ENCODE results near the gene RDH13. TPM values are rescaled to one million over a fixed set of nuclear protein-coding genes. Genes with fewer than 3 reads are reported as not detected.
"Not testable (repeated sequence)": the region's sequence is repeated elsewhere in the genome, so short reads cannot be mapped to it uniquely, and the experiment has no call there.

The RDH13 gene
- total RNA-seq, 1 experiment from 2014 or later, result 39.5 TPM

- Mint-ChIP-seq H3K27ac (no peak overlapping the region), H3K27me3 (ENCODE audit: low read depth) (peaks cover 3% of the 10 kb centered on the region; the same call in 1 of the 2 replicates), H3K36me3 (peaks cover 26% of the 10 kb centered on the region), H3K4me1 (peaks cover 36% of the 10 kb centered on the region), H3K9me3 (peaks cover 4% of the 10 kb centered on the region; the same call in 1 of the 2 replicates), H3K4me3 (no peak overlapping the region)
- TF ChIP-seq ETV6 (CRISPR knock-in tag; IDR thresholded peaks at IDR 0.05), result no peak
- TF ChIP-seq ZNF121 (CRISPR knock-in tag; IDR thresholded peaks at IDR 0.05), result no peak
- ChIA-PET CTCF (interaction anchor here (0.7 to 0.9 kb wide), 2 partner anchors 47 to 134 kb away, joined by 3 to 4 read pairs; partner anchors contain the start of gene RDH13), POLR2A (interaction anchor here (0.6 kb wide), 2 partner anchors 10 to 112 kb away, joined by 5 to 6 read pairs; no protein-coding TSS in a partner anchor)
- DNase-seq (ENCODE audit: low spot score) (no peak), ATAC-seq (no peak)
Measured at GRCh38 chr19:55016017-55016416, 46.9 kb downstream of the RDH13 start.

- Mint-ChIP-seq H3K27me3 (ENCODE audit: low read depth) (no peaks in the 10 kb centered on the region), H3K27ac (0 out of 2 replicates have a peak overlapping the region, but pooled peaks have one; percentile 2)
- CTCF ChIA-PET, result interaction anchor here (0.9 kb wide), 1 partner anchor 133 kb away, joined by 3 read pairs; no protein-coding TSS in a partner anchor
Measured at GRCh38 chr19:55015126-55015525, 47.8 kb downstream of the RDH13 start.

GRCh38 chr19:55014714-55015113, 48.2 kb downstream of the RDH13 start:
- DNase-seq (ENCODE audit: low spot score) (no peak), ATAC-seq (peak; percentile 20)
- Mint-ChIP-seq H3K27me3 (ENCODE audit: low read depth) (no peaks in the 10 kb centered on the region), H3K4me3 (no peak overlapping the region), H3K4me1 (peaks cover 45% of the 10 kb centered on the region), H3K27ac (no peak overlapping the region), H3K9me3 (no peaks in the 10 kb centered on the region), H3K36me3 (peaks cover 29% of the 10 kb centered on the region)
- ChIA-PET POLR2A (interaction anchor here (0.6 kb wide), 1 partner anchor 142 kb away, joined by 6 read pairs; no protein-coding TSS in a partner anchor), CTCF (no interaction called here)
- no peak for TF ChIP-seq ZNF423 (CRISPR knock-in tag; IDR thresholded peaks at IDR 0.05)

More at GRCh38 chr19:55015126-55015525, 47.8 kb downstream of the RDH13 start:
- Mint-ChIP-seq H3K4me1 (peaks cover 44% of the 10 kb centered on the region), H3K36me3 (peaks cover 27% of the 10 kb centered on the region), H3K9me3 (no peaks in the 10 kb centered on the region), H3K4me3 (no peak overlapping the region)
- DNase-seq (ENCODE audit: low spot score) (no peak), ATAC-seq (no peak)
- POLR2A ChIA-PET, result no interaction called here
- TF ChIP-seq ZSCAN18 (CRISPR knock-in tag; IDR thresholded peaks at IDR 0.05), result no peak

- peak overlapping the region; percentile 15; the same call in 1 of the 2 replicates for H3K27ac Mint-ChIP-seq
- CTCF ChIA-PET, result no interaction called here
- H3K27me3 Mint-ChIP-seq (ENCODE audit: low read depth), result no peaks in the 10 kb centered on the region
- H3K9me3 Mint-ChIP-seq, result no peaks in the 10 kb centered on the region
- POLR2A ChIA-PET, result no interaction called here
- peaks cover 33% of the 10 kb centered on the region for H3K36me3 Mint-ChIP-seq
- TF ChIP-seq ZNF121 (CRISPR knock-in tag; IDR thresholded peaks at IDR 0.05), result peak; percentile 82; the same call in 1 of the 2 replicates
- no peak for TF ChIP-seq ZBTB21 (CRISPR knock-in tag; IDR thresholded peaks at IDR 0.05; ENCODE audit: borderline replicate concordance)
- ATAC-seq, result no peak
- H3K4me1 Mint-ChIP-seq, result peaks cover 56% of the 10 kb centered on the region
- no peak for DNase-seq (ENCODE audit: low spot score)
- H3K4me3 Mint-ChIP-seq, result no peak overlapping the region
Measured at GRCh38 chr19:55013596-55013995, 49.4 kb downstream of the RDH13 start.

GRCh38 chr19:55012306-55012705, 50.6 kb downstream of the RDH13 start:
- no peak for TF ChIP-seq ZNF425 (CRISPR knock-in tag; conservative IDR thresholded peaks at IDR 0.05)
- no peak for TF ChIP-seq RORB (CRISPR knock-in tag; IDR thresholded peaks at IDR 0.05)
- TF ChIP-seq NFYB (CRISPR knock-in tag; conservative IDR thresholded peaks at IDR 0.05; ENCODE audit: low read depth), result no peak
- no peak for TF ChIP-seq PRDM15 (CRISPR knock-in tag; IDR thresholded peaks at IDR 0.05)
- no peak for TF ChIP-seq ZSCAN18 (CRISPR knock-in tag; IDR thresholded peaks at IDR 0.05)
- ChIA-PET CTCF (interaction anchor here (0.7 kb wide), 2 partner anchors 58 to 687 kb away, joined by 3 read pairs; no protein-coding TSS in a partner anchor), POLR2A (no interaction called here)
- ATAC-seq, result peak; percentile 22; the same call in 1 of the 2 replicates
- H3K4me1 Mint-ChIP-seq, result peaks cover 69% of the 10 kb centered on the region
- peak overlapping the region; percentile 68 for H3K27ac Mint-ChIP-seq
- no peaks in the 10 kb centered on the region for H3K9me3 Mint-ChIP-seq
- no peak for DNase-seq (ENCODE audit: low spot score)
- H3K36me3 Mint-ChIP-seq, result peaks cover 40% of the 10 kb centered on the region
- no peaks in the 10 kb centered on the region for H3K27me3 Mint-ChIP-seq (ENCODE audit: low read depth)
- peak overlapping the region; percentile 83 for H3K4me3 Mint-ChIP-seq

- ChIA-PET CTCF (interaction anchor here (1.4 kb wide), 1 partner anchor 129 kb away, joined by 5 read pairs; no protein-coding TSS in a partner anchor), POLR2A (interaction anchor here (0.6 kb wide), 1 partner anchor 141 kb away, joined by 5 read pairs; no protein-coding TSS in a partner anchor)
- Mint-ChIP-seq H3K36me3 (peaks cover 49% of the 10 kb centered on the region), H3K4me1 (peaks cover 84% of the 10 kb centered on the region), H3K4me3 (peak overlapping the region; percentile 83), H3K27ac (peak overlapping the region; percentile 68)
- H3K27me3 Mint-ChIP-seq (ENCODE audit: low read depth); ATAC-seq; H3K9me3 Mint-ChIP-seq; DNase-seq (ENCODE audit: low spot score): not testable (repeated sequence)
Measured at GRCh38 chr19:55010561-55010960, 52.4 kb downstream of the RDH13 start.
